Measurements from ENCODE around the gene CASP4.

DNA sequence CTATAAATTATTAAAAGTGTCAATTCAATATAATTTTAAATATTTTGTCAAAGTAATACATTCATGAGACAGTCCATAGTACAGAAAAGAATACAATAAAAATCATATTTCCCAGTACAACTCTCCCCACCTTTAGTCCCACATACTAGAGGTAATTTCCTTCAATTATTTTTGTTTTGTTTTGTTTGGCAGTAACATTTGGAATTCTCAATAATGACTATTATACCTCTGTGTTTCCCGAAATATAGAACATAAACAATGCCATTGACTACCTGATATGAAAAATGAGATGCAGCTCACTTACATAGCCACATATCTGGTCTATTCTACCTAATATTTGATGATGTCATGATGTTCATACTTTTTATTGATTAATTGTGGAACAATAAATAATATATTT, 24.4 kb upstream of the CASP4 start:
- no peak for TF ChIP-seq CTCF (conservative IDR thresholded peaks at IDR 0.05)
- TF ChIP-seq ZFX (IDR thresholded peaks at IDR 0.05), result no peak

Measured in C4-2B (cell line).